NCI-H128 (cell line): ENCODE results near the gene GPRIN3.
A peak's percentile ranks its signal among the peaks of the same experiment; 100 is the strongest.

ENCODE experiments used
- DNase-seq: peaks from one replicate; lab custom pipeline; 2025; ENCODE audit not compliant: unreplicated experiment; lab: John Stamatoyannopoulos, UW

The GPRIN3 gene

DNA sequence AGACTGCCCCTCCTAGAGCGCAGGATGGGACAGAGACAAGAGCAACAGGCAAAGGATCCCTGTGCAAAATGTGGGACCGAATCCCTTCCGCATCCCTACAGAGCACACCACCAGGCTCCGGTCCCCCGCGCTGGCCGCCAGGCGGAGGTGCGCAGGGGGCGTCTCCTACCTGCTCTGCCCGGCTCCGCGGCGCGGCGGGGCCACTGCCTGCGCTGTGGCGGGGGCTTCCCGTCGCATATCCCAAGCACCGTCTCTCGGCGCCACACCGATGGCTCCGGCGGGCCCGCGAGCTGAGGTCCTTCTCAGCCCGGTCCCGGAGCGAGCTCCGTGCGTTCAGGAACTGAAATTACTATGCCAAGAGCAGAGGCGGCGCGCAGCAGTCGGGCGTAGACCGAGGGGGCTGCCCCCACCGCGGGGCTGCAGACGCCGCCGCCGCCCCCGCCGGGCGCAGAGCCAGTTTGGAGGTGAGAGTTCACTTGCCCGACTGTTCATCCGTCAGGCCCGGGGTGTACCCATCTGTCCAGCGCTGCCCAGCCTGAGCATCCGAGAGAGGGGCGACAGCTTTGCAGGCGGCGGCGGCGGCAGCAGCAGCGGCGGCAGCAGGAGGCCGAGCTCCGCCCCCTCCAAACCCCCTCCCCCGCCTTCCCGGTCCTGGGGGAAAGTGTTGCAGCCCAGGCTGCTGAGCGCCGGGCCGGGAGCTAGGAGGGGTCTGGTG, at the start of gene GPRIN3:
Gene GPRIN3 (minus strand): TSS at position 355 of the 715 bp plus-strand sequence. CDS start 57,690 bp downstream, outside the sequence.
- peak; percentile 5 for DNase-seq

DNA sequence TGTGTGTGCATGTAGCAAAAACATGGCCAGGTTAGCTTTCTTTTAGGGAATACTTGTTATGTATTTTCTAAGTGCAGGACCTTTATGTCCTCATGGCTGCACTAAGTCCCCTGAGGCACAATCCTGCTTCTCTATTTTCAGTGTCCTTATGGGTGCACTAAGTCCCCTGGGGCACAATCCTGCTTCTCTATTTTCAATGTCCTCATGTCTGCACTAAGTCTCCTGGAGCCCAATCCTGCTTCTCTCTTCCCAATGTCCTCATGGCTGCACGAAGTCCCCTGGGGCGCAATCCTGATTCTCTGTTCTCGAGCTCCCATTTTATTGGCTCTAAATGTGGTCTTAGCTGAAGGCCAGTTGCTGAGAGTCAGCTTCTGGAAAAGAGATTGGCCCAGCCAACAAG, 49.7 kb upstream of the GPRIN3 start:
- DNase-seq: no peak

DNA sequence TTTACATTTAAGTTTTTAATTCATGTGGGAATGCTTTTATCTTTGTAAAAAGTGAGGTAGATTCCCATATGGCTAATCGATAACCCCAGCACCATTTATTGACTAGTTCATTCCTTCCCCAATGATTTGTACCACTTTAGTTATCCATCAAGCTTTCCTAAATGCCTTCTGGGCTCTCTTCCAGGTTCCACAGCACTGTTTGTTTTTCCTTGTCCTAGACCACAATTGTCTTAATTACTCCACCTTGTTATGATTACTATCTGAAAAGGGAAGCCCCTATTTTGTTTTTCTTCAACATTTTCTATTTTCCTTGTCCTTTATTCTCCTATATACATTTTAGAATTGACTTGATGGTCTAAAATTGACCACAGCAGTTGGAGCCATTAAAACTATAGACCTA, 48.5 kb upstream of the GPRIN3 start:
- DNase-seq: no peak

DNA sequence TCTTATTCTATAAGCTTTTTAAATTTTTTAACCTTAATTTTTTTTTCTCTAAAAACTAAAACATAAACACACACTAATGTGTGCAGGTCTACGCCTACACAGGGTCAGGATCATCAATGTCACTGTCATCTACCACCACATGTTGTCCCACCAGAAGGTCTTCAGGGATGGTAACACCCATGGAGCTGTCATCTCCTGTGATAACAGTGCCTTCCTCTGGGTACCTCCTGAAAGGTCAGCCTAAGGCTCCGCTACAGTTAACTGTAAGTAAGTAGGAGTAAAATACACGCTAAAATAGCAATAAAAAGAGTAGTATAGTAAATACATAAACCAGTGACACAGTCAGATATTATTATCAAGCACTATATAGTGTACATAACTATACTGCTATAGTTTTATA, 45.9 kb upstream of the GPRIN3 start:
- no peak for DNase-seq

DNA sequence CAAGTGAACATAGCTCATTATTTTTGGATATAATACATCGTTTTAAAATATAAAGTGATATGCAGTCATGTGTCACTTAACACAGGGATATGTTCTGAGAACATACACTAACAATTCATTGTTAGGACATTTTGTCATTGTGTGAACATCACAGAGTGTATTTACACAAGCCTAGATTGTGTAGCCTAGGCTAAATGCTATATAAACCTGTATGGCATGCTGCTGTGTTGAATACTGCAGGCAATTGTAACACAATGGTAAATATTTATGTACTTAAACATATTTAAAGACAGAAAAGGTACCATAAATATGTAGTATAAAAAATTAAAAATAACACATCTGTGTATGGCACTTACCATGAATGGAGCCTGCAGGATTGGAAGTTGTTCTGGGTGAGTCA, 44.9 kb upstream of the GPRIN3 start:
- no peak for DNase-seq

DNA sequence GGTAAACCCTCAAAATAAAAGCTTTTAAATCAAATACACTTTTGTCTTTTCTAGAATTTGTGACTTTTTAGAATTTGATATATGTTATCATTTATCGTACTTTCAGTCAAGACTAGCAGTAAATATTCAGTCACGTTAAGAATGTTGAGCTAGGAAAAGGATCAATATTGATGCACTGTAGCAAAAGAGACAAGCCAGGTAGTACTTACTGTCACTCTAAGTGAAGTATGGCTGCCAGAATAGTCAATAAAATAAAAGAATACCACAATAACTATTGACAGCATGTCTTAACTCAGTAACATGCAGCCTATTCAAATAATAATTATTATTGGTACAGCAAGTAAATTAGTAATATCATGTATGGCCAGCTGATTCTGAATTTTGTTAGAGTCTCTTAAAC, 43.6 kb upstream of the GPRIN3 start:
- no peak for DNase-seq

DNA sequence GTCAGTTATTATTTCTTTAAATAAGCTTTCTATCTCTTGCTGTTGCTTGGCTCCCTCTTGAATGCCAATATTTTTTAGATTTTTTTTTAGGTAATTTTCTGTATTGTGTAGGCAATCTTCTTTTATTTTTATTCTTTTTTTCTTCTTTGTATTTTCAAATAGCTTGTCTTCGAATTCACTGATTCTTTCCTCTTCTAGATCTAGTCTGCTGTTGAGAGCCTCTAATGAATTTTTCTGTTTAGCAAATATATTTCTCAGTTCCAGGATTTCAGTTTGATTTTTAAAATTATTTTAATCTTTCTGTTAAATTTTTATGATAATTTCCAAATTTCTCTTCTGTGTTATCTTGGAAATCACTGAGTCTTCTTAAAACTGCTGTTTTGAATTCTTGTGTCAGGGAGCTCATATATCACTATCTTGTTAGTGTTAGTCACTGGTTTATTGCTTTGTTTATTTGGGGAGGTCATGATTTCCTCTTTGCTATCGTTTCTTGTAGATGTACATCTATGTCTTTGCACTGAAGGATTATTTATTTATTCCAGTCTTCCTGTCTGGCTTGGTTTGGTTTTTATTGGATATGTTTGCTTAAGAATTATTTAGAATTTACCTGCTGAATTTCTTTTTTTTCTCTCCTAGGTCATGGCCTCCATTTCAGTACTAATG, 39.9 kb upstream of the GPRIN3 start:
- no peak for DNase-seq

DNA sequence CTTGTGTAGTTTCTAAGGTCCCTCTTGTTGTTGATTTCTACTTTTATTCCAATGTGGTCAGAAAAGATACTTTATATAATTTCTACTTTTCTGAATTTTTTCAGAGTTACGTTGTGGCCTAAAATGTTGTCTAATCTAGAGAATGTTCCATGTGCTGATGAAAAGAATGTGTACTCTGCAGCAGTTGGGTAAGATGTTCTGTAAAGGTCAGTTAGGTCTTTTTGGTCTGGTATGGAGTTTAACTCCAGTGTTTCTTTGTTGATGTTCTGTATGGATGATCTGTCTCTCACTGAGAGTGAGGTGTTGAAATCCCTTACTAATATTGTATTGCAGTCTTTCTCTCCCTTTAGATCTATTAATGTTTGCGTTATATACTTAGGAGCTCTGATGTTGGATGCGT, 37.0 kb upstream of the GPRIN3 start:
- DNase-seq: no peak

DNA sequence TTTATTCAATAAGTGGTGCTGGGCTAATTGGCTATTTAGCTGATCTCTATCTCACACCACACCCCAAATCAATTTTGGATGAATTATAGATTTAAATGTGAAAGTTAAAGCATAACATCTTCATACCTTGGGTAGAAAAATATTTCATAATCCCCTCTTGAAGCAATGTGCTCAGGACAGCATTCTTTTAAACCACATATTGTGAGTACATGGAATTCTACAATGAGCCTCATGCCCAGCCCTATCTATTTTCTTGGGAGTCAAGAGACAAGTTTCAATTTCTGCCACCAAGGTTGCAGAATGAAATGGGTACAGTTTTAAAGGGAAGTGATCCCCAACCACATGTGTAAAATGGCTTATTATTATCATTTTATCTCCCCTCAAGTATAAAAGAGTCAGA, 30.6 kb upstream of the GPRIN3 start:
- no peak for DNase-seq

DNA sequence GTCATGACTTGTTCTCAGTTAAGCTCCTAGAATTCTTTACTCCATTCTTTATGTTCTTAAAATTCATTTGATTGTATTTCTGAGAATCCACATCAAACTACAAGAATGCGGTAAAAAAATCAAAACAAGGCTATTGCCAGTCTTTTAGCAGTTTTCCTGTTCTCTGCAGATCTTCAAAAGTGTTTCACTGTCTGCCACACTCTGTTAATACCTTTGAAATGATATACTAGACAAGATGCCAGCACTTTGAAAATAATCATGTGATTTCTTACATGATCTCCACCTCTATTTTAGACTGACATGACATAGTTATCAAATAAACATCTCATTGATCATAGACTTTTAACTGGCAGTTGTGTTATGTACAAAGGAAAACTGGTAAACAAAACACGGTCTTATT, 30.1 kb upstream of the GPRIN3 start:
- no peak for DNase-seq

DNA sequence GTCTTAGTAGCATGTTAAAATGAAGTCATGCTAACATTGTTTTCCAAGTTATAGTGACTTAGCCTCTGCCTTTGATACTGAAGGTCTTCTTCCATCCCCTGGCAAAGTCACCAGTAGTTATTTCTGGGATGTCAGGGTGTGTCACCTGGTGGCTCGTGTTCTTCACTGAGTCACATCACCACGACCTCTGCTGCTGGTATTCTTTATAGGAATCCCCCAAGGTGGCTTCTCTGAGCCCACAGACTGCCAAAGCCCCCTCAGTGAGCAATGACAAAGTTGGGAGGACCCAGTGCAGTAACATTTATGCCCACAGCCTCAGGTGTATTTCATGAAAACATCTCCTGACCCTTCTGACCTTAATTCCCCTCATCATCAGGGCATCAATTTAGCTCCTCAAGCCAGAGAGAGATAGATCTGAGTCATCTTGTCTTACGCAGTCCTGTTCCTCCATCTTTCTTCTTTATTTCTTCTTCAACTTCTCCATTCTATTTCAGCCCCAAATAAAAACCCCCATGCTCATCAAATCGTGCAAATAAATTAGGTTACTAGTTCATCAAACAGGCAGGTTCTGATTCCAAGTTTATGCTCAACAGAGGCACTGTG, 29.3 kb upstream of the GPRIN3 start:
- no peak for DNase-seq

DNA sequence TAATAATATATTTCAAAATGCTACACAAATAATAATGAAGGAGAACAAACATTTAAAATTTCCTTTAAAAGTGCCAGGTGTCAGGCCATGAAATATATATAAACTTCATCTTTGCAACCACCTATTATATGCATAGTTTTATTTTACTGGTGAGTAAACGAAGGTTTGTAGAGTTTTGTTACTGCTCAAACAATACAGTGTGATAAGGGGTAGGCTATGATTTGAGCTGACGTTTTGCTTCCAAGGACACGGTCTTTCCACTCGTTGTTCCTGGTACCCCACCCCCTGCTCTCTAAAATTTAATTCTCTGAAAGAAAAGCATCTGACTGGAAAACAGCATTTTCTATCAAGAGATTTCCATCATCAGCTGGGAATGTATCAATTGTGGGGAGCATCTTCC, 27.2 kb upstream of the GPRIN3 start:
- DNase-seq: no peak

DNA sequence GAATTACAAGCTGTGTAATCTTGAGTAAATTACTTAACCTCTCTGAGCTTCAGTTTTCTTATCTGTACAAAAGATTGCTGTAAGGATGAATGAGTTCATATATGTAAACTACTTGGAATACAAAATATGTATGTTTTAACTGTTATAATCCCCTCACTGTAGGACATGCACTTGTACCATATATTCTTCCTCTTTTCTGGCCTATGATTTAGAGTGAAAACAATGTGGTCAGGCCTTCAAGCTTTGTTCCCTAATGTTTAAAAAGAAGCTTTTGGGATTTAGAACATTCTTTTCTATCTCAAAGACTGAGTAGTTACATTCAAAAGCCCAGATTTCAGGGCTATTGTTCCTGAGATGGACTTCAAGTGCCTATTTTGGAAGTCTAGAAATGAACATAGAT, 26.7 kb upstream of the GPRIN3 start:
- no peak for DNase-seq

DNA sequence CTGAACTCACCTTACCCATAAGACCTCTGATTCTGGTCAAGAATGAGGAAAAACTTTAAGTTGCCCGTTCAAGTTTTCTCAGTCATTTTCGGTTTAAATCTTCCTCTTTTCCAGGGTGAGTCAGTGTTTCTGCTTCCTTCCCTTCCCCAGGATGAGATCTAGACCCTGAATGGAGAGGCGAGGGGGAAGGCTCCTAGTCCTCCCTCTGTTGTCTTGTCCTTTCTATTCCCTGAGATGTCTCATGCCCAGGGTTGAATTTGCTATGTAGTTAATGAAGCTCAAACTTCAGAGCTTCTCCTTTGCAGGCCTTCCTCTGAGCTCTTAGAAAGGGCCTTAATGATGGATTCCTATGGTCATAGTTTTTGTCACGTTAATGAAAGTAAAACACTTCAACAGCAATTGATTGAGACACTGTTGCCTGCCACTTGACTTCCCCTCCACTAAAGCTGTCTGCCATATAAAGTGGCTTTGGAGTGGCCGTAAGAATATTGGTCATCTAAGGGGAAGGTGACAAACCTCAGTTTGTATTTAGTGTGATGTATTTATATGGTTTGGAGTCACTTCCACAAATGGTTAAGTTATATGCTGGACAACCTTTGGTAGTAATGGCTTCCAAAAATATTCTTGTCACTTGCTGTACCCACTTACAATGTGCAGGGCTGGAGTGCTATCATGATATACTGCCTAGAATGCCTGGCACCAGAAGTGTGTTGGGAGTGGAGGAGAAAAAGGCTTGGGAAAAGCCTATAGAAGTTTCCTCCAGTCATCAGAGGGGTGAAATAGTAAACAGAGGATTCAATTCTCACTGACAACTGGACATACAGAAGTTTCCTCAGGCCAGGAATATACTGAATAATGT, 24.3 kb upstream of the GPRIN3 start:
- no peak for DNase-seq

DNA sequence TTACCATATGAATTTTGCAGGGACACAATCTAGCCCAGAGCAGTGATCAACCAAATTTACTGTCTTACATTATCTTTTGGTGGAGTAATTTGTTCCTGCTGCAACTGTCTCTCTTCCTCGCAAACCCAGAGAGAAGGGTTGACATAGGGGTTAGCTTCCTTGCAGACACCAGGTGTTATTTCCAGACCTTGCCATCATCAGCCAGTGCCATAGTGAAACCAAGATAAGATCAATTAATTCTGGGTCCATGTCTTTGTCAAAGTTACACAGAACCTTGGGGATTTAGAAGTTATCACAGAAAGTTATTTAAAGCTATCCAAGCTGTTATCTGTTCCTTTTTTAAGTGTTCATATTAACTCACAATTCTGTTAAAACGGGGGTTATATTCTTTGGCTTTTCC, 23.6 kb upstream of the GPRIN3 start:
- no peak for DNase-seq

DNA sequence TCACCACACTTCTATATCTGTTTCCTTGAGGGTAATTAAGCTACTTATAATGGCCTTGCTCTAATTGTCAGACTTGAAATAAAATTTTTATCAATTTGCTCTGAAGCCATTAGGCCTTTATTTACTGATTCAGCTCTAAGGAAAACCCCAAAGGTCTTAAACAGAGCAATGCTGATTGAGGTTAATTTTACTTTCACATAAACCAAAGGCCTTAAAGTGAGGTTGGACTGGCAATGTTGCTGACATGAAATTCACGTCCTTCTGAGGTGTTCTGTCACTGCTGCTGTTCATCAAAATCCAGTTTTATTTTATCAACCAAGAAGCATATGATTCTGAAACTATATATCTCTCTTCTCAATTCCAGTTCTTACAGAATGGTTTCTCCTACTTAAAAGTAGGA, 21.7 kb upstream of the GPRIN3 start:
- DNase-seq: no peak

DNA sequence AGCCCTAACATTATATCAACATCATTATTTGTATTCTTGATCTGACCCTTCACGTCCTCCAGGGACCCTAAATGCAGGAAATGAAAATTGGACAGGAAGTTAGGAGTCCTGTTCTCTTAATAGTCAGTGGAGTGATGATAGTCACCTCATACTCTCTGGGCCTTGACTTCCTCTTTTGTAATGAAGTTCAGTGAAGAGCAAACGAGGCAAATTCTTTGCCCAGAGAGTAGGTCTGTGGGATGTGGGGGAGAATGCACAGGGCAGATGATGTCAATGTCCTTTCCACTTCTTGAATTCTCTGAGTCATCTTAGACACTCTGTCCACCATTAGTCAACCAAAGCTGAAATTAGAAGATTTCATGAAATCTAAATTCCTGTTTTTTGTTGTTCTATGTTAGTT, 17.1 kb upstream of the GPRIN3 start:
- DNase-seq: no peak

DNA sequence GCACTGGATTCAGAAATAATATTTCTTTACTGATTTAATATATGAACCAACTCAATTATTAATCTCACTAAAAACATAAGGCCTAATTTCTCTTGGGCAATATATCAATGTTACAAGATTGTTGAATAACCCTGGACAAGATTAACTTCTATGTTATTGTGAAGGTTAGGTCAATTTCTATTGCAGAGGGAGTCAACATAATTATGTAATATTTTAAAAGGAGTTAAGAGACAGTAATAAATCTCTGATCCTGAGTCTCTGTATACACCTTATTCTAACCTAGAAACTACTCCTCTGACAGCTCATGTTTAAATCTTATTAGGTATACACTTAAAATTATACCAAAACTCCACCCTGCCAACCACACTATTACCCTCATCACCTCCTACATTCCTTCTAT, 15.1 kb upstream of the GPRIN3 start:
- no peak for DNase-seq

DNA sequence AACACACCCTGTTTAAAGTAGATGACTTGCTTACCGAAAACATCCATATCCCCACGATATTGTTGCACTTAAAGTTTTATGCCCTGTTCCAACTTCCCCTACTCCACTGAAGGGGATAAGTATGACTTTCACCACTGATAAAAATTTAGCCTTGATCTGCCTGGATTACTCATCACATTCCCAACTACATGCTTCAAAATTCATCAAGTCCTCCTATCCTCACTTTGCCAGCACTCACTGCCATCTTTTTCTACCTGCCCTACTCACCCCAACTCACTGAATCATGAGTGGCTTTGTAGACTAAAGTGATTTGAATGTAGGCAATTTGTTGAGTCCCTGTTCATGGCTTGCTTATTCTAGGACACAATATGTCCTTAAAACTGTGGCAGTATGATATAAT, 12.2 kb upstream of the GPRIN3 start:
- DNase-seq: no peak

DNA sequence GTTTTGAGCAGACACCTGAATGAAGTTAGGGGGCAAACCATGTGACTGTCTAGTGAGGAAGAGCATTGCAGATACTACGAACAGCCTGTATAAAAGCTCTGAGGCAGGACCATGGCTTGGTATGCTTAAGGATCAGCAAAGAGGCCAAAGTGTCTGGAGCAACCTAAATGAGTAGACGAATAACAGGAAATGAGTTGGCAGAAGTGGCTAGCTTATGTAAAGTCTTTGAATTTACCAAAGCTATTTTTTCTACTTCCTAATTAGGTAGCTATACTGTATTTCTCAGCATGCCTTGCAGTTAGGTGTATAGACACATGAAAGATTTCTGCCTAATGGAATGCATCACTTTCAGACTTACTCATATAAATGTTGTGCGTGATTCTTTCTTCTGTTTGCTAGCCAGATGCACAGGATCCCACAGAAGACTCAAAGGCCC, 9.3 kb upstream of the GPRIN3 start:
- no peak for DNase-seq

DNA sequence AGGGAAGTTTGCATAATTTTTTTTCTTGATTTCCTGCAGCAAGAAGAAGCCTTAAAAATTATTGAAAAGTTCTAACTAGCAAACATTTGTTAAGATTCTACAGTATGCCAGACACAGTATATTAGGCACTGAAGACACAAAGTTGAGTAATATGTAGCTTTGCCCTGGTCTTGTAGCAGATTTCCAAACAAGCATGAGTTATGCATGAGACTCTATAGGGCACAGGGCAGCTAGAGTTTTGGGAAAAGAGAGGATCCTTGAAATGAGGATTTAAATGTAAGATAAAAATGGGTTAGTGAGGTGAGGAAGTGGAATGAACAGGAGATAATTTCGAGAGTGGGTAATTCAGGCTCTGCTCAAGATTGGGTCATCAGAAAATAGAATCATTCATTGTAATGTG, 8.6 kb upstream of the GPRIN3 start:
- DNase-seq: no peak

DNA sequence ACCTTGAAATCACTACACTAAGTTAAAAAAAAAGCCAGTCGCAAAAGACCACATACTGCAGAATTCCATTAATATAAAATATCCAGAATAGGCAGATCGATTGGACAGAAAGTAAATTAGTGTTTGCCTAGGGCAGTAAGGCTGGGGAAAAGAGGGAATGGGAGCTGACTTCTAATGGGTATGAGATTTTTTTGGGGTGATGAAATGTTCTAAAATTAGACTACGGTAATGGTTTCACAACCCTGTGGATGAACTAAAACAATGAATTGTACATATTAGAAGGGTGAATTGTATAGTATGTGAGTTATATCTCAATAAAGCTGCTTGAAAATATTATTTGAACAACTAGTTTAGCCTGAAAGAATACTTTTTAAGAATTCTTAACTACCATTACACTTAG, 6.7 kb upstream of the GPRIN3 start:
- DNase-seq: no peak
